IMR-90 (cell line): Measurements from ENCODE around the gene ARPC4. TPM values are rescaled to one million over a fixed set of nuclear protein-coding genes. Genes with fewer than 3 reads are reported as not detected.

Experiments
- ATAC-seq: fragments of 200-7000 bp; cut with Tn5 transposase; 2 replicates; pipeline ENCODE4 v1.9.1; 2020; ENCODE audit warnings: low read depth, mild to moderate bottlenecking, moderate library complexity
- BruUV-seq: library from RNA; stranded (reverse); fragments of 400-500 nt; replicated peaks from 2 replicates; lab custom pipeline; 2021; lab: Mats Ljungman, UMichigan
- CTCF ChIA-PET: fragments of 300-600 bp; formaldehyde crosslinking; extraction: SDS; loops from one replicate; lab custom pipeline; 2021; ENCODE audit warnings: antibody characterized with exemption; lab: Yijun Ruan, JAX
- POLR2A ChIA-PET: fragments of 300-600 bp; sonication (Branson Sonifier 250); formaldehyde crosslinking; loops from one replicate; lab custom pipeline; 2022; ENCODE audit warnings: antibody characterized with exemption; ENCODE audit not compliant: unreplicated experiment; lab: Charles Lee
- DNase-seq: peaks from one replicate; pipeline ENCODE4 v3.0.0; 2013
- H2AFZ ChIP-seq: replicated peaks from 2 replicates; pipeline ENCODE3; 2013; ENCODE audit warnings: low read length, mild to moderate bottlenecking; ENCODE audit not compliant: poor library complexity
- H2AK5ac ChIP-seq: 2 replicates; pipeline ENCODE4 v1.6.1; 2013; ENCODE audit warnings: low read depth, low read length, inconsistent platforms
- H2AK9ac ChIP-seq: replicated peaks from 2 replicates; pipeline ENCODE3; 2013; ENCODE audit warnings: mild to moderate bottlenecking, low read depth, low read length, moderate library complexity; ENCODE audit not compliant: poor library complexity
- H2BK120ac ChIP-seq: 2 replicates; pipeline ENCODE4 v1.6.1; 2013; ENCODE audit warnings: low read depth, low read length, inconsistent platforms
- H2BK15ac ChIP-seq: 3 replicates; pipeline ENCODE4 v1.6.1; 2013; ENCODE audit warnings: low read depth, low read length, inconsistent platforms
- H2BK20ac ChIP-seq: 2 replicates; pipeline ENCODE4 v1.6.1; 2013; ENCODE audit warnings: low read depth, mild to moderate bottlenecking, inconsistent platforms, low read length, moderate library complexity
- H2BK5ac ChIP-seq: 2 replicates; pipeline ENCODE4 v1.6.1; 2013; ENCODE audit warnings: mild to moderate bottlenecking, low read depth, low read length, inconsistent platforms; ENCODE audit not compliant: poor library complexity, severe bottlenecking
- H3K14ac ChIP-seq: replicated peaks from 2 replicates; pipeline ENCODE4 v1.6.1; 2013; ENCODE audit warnings: low read depth, low read length, inconsistent platforms
- H3K18ac ChIP-seq: 2 replicates; pipeline ENCODE4 v1.6.1; 2013; ENCODE audit warnings: low read depth, low read length, control low read depth
- H3K23ac ChIP-seq: 2 replicates; pipeline ENCODE4 v1.6.1; 2013; ENCODE audit warnings: low read depth, low read length, inconsistent platforms
- H3K27ac ChIP-seq: 2 replicates; pipeline ENCODE4 v1.5.1; 2013; ENCODE audit warnings: mild to moderate bottlenecking, control low read depth, low read length; ENCODE audit not compliant: insufficient read depth
- H3K27me3 ChIP-seq: 2 replicates; pipeline ENCODE4 v1.6.1; 2013; ENCODE audit warnings: low read length; ENCODE audit not compliant: control insufficient read depth, insufficient read depth
- H3K36me3 ChIP-seq: 2 replicates; pipeline ENCODE4 v1.6.1; 2013; ENCODE audit warnings: low read length, mixed read lengths; ENCODE audit not compliant: control insufficient read depth, insufficient read depth
- H3K4ac ChIP-seq: 2 replicates; pipeline ENCODE4 v1.6.1; 2013; ENCODE audit warnings: low read depth, low read length, inconsistent platforms
- H3K4me1 ChIP-seq: 2 replicates; pipeline ENCODE4 v1.6.1; 2013; ENCODE audit warnings: low read length, mixed read lengths; ENCODE audit not compliant: control insufficient read depth, insufficient read depth
- H3K4me2 ChIP-seq: 2 replicates; pipeline ENCODE4 v1.6.1; 2013; ENCODE audit warnings: low read depth, mild to moderate bottlenecking, control low read depth, low read length, moderate library complexity
- H3K4me3 ChIP-seq: 2 replicates; pipeline ENCODE4 v1.5.1; 2013; ENCODE audit warnings: low read depth, mild to moderate bottlenecking, control low read depth, low read length, moderate library complexity; ENCODE audit not compliant: insufficient read depth
- H3K56ac ChIP-seq: 2 replicates; pipeline ENCODE4 v1.6.1; 2013; ENCODE audit warnings: low read length, inconsistent platforms; ENCODE audit not compliant: insufficient read depth; ENCODE audit errors: extremely low read depth
- H3K79me1 ChIP-seq, 2 experiments: 2 replicates each; pipeline ENCODE4 v1.6.1; 2013; ENCODE audit warnings: low read length in 2 of 2, inconsistent platforms in 1 of 2, low read depth in 1 of 2
- H3K9ac ChIP-seq: 2 replicates; pipeline ENCODE4 v1.6.1; 2013; ENCODE audit warnings: low read depth, low read length, control low read depth
- H3K9me1 ChIP-seq: 2 replicates; pipeline ENCODE4 v1.6.1; 2013; ENCODE audit warnings: low read length, inconsistent platforms; ENCODE audit not compliant: insufficient read depth
- H3K9me3 ChIP-seq: 2 replicates; pipeline ENCODE4 v1.6.1; 2013; ENCODE audit warnings: low read length; ENCODE audit not compliant: control insufficient read depth, insufficient read depth
- H4K20me1 ChIP-seq: 2 replicates; pipeline ENCODE4 v1.6.1; 2013; ENCODE audit warnings: low read length, inconsistent platforms; ENCODE audit not compliant: insufficient read depth
- H4K5ac ChIP-seq: 2 replicates; pipeline ENCODE4 v1.6.1; 2013; ENCODE audit warnings: mild to moderate bottlenecking, low read depth, low read length, control low read depth
- H4K8ac ChIP-seq, 2 experiments: 2 replicates each; pipeline ENCODE4 v1.6.1; 2013; ENCODE audit warnings: low read depth in 2 of 2, low read length in 2 of 2, control low read depth in 1 of 2, inconsistent platforms in 1 of 2
- H4K91ac ChIP-seq: 2 replicates; pipeline ENCODE4 v1.6.1; 2013; ENCODE audit warnings: low read depth, low read length, inconsistent platforms; ENCODE audit not compliant: insufficient read depth
- BHLHE40 ChIP-seq: fragments of 150-350 bp; IDR thresholded peaks from 2 replicates; pipeline ENCODE4 v1.6.1; 2016; ENCODE audit warnings: mild to moderate bottlenecking, low read depth, low read length
- CEBPB ChIP-seq: IDR thresholded peaks from 2 replicates; pipeline ENCODE4 v1.6.1; 2012; ENCODE audit warnings: low read depth, low read length, improper control_type of control experiment
- CHD1 ChIP-seq: IDR thresholded peaks from 2 replicates; pipeline ENCODE4 v1.6.1; 2012; ENCODE audit warnings: low read depth, low read length, improper control_type of control experiment
- FOS ChIP-seq: fragments of 150-350 bp; IDR thresholded peaks from 2 replicates; pipeline ENCODE4 v1.6.1; 2016; ENCODE audit warnings: low read depth, low read length
- MAFK ChIP-seq: IDR thresholded peaks from 2 replicates; pipeline ENCODE4 v1.6.1; 2012; ENCODE audit warnings: low read depth, low read length, improper control_type of control experiment
- MAZ ChIP-seq: IDR thresholded peaks from 2 replicates; pipeline ENCODE4 v1.6.1; 2012; ENCODE audit warnings: low read depth, mild to moderate bottlenecking, low read length, improper control_type of control experiment, moderate library complexity, borderline replicate concordance
- MXI1 ChIP-seq: IDR thresholded peaks from 2 replicates; pipeline ENCODE4 v1.6.1; 2012; ENCODE audit warnings: low read depth, mild to moderate bottlenecking, low read length, moderate library complexity, borderline replicate concordance
- NFE2L2 ChIP-seq: fragments of 150-350 bp; IDR thresholded peaks from 2 replicates; pipeline ENCODE4 v1.6.1; 2016; ENCODE audit warnings: low read depth, mild to moderate bottlenecking, low read length
- POLR2A ChIP-seq: IDR thresholded peaks from 2 replicates; pipeline ENCODE4 v1.6.1; 2012; ENCODE audit warnings: mild to moderate bottlenecking, low read depth, low read length
- RAD21 ChIP-seq: IDR thresholded peaks from 2 replicates; pipeline ENCODE4 v1.6.1; 2012; ENCODE audit warnings: low read length, improper control_type of control experiment
- RCOR1 ChIP-seq: IDR thresholded peaks from 2 replicates; pipeline ENCODE4 v1.6.1; 2012; ENCODE audit warnings: mild to moderate bottlenecking, low read length, improper control_type of control experiment; ENCODE audit not compliant: insufficient replicate concordance
- RFX5 ChIP-seq: IDR thresholded peaks from 2 replicates; pipeline ENCODE4 v1.8.0; 2012; ENCODE audit warnings: low read depth, mild to moderate bottlenecking, low read length, moderate library complexity
- SMC3 ChIP-seq: fragments of 150-350 bp; IDR thresholded peaks from 2 replicates; pipeline ENCODE4 v1.6.1; 2016; ENCODE audit warnings: low read depth, mild to moderate bottlenecking, antibody characterized with exemption, low read length, moderate library complexity
- WGBS, 2 experiments: methylation state at CpG; one replicate each; pipeline versions ENCODE4 v1.1.5 to v1.1.7; 2013; ENCODE audit warnings: missing lambda C conversion rate in 2 of 2; ENCODE audit not compliant: insufficient read length in 1 of 2; ENCODE audit errors: extremely low coverage in 2 of 2; 5-methylcytosine and 5-hydroxymethylcytosine counted together
- dilution Hi-C: fragments of 300-500 bp; cut with HindIII; formaldehyde crosslinking; loops from one replicate; pipeline ENCODE4 v1.14.3; 2018; ENCODE audit warnings: low sequenced_read_pairs; ENCODE audit not compliant: unreplicated experiment
- in situ Hi-C: fragments of 300-500 bp; cut with MboI; formaldehyde crosslinking; loops from 3 replicates; pipeline ENCODE4 v1.14.3; 2019; ENCODE audit warnings: low sequenced_read_pairs, inconsistent platforms, mixed read lengths
- intact Hi-C: fragments of 100-400 bp; cut with micrococcal nuclease; formaldehyde crosslinking; loops from 2 replicates; pipeline ENCODE4 v1.10.0; 2022
- polyA plus RNA-seq, 3 experiments: library from polyadenylated mRNA; depleted of rRNA; stranded (reverse); fragments of >200 nt; gene quantifications; 2 replicates each; pipeline ENCODE4 v1.2.3, GENCODE V29; 2012; ENCODE audit warnings: low replicate concordance in 1 of 3
- total RNA-seq: library from RNA; depleted of rRNA; stranded (reverse); fragments of >200 nt; gene quantifications from 2 replicates; pipeline ENCODE4 v1.2.3, GENCODE V29; 2012
- TF ChIP-seq, protein P1 (sequence below): fragments of 150-350 bp; IDR thresholded peaks from 2 replicates; pipeline ENCODE4 v1.6.1; 2016; ENCODE audit warnings: low read depth, mild to moderate bottlenecking, low read length, moderate library complexity, borderline replicate concordance
- TF ChIP-seq, protein P2 (sequence below): fragments of 150-350 bp; IDR thresholded peaks from 2 replicates; pipeline ENCODE4 v1.6.1; 2017; ENCODE audit warnings: mild to moderate bottlenecking, antibody characterized with exemption, low read length, low read depth
- TF ChIP-seq, protein P3 (sequence below): conservative IDR thresholded peaks from 2 replicates; pipeline ENCODE4 v1.5.1; 2012; ENCODE audit warnings: mild to moderate bottlenecking, low read depth, low read length, improper control_type of control experiment

ARPC4 gene
- total and polyA plus RNA-seq, 2 of the 4 experiments (the other 2 are of a cell fraction): 188 to 383 TPM

DNA sequence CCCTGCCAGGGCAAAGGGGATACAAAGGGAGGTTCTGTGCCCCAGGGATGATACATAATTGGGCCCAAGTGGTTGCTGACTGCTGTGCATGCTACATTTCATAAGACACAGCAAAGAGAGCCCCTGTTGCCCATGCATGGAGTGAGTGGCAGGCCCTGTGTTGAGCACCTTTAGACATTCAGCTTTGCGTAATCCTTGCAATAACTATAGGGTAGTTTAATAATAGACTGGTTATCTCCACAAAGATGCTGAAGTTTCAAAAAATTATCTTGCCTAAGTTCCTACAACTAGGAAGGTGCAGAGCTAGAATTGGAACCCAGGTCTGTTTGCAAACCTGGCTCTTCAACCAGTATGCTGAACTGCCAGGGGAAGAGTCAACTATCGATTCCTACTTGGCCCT, 44.9 kb upstream of the ARPC4 start:
- no peak for ATAC-seq
- dilution Hi-C loops: no loop called here
- CTCF ChIA-PET: no interaction called here

More for the DNA sequence above, 44.9 kb upstream of the ARPC4 start:
- Histone ChIP-seq H3K4me1 (peaks cover 20% of the 10 kb centered on the region), H3K27ac (no peak overlapping the region), H2BK15ac (no peak overlapping the region), H4K91ac (no peak overlapping the region), H3K36me3 (peaks cover 52% of the 10 kb centered on the region), H2BK5ac (no peak overlapping the region), H4K8ac (no peak overlapping the region), H2AK9ac (no peak overlapping the region), H2AFZ (no peak overlapping the region), H4K5ac (no peak overlapping the region), H3K79me1 (peaks cover 17 to 42% of the 10 kb centered on the region in 2 experiments), H3K4ac (no peak overlapping the region), H3K56ac (no peak overlapping the region), H3K23ac (no peak overlapping the region), H4K20me1 (no peaks in the 10 kb centered on the region), H2AK5ac (no peak overlapping the region), H3K18ac (no peak overlapping the region), H3K14ac (no peak overlapping the region), H3K9me3 (no peaks in the 10 kb centered on the region), H3K9ac (no peak overlapping the region), H3K4me3 (no peak overlapping the region), H3K4me2 (no peak overlapping the region), H2BK120ac (no peak overlapping the region), H3K27me3 (no peaks in the 10 kb centered on the region), H3K9me1 (peaks cover 17% of the 10 kb centered on the region), H2BK20ac (no peak overlapping the region)
- intact Hi-C loops (no loop called here), in situ Hi-C loops (no loop called here)
- TF ChIP-seq, protein P1, sequence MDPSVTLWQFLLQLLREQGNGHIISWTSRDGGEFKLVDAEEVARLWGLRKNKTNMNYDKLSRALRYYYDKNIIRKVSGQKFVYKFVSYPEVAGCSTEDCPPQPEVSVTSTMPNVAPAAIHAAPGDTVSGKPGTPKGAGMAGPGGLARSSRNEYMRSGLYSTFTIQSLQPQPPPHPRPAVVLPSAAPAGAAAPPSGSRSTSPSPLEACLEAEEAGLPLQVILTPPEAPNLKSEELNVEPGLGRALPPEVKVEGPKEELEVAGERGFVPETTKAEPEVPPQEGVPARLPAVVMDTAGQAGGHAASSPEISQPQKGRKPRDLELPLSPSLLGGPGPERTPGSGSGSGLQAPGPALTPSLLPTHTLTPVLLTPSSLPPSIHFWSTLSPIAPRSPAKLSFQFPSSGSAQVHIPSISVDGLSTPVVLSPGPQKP: no peak
- TF ChIP-seq, protein P2, sequence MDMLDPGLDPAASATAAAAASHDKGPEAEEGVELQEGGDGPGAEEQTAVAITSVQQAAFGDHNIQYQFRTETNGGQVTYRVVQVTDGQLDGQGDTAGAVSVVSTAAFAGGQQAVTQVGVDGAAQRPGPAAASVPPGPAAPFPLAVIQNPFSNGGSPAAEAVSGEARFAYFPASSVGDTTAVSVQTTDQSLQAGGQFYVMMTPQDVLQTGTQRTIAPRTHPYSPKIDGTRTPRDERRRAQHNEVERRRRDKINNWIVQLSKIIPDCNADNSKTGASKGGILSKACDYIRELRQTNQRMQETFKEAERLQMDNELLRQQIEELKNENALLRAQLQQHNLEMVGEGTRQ: no peak
- TF ChIP-seq MAFK (no peak), CEBPB (no peak), MXI1 (no peak), BHLHE40 (no peak), CHD1 (no peak), RAD21 (no peak), NFE2L2 (no peak), SMC3 (no peak), RCOR1 (no peak), RFX5 (no peak), POLR2A (no peak), MAZ (no peak), FOS (no peak)
- TF ChIP-seq, protein P3, sequence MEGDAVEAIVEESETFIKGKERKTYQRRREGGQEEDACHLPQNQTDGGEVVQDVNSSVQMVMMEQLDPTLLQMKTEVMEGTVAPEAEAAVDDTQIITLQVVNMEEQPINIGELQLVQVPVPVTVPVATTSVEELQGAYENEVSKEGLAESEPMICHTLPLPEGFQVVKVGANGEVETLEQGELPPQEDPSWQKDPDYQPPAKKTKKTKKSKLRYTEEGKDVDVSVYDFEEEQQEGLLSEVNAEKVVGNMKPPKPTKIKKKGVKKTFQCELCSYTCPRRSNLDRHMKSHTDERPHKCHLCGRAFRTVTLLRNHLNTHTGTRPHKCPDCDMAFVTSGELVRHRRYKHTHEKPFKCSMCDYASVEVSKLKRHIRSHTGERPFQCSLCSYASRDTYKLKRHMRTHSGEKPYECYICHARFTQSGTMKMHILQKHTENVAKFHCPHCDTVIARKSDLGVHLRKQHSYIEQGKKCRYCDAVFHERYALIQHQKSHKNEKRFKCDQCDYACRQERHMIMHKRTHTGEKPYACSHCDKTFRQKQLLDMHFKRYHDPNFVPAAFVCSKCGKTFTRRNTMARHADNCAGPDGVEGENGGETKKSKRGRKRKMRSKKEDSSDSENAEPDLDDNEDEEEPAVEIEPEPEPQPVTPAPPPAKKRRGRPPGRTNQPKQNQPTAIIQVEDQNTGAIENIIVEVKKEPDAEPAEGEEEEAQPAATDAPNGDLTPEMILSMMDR: no peak
- no CpG with 5 or more reads among the region's 2 CpGs for WGBS, 2 experiments
- DNase-seq: no peak
- POLR2A ChIA-PET: no interaction called here
- no TSS peak for BruUV-seq
